ENCODE measurements around the gene RPL4. TPM values are rescaled to one million over a fixed set of nuclear protein-coding genes. Genes with fewer than 3 reads are reported as not detected.
A peak's percentile ranks its signal among the peaks of the same experiment; 100 is the strongest.

Gene RPL4
- total RNA-seq, 1 donor from 2014 or later: 3,670 TPM

- intact Hi-C loops (cut with DNase I): no loop called here
- no peaks in the 10 kb centered on the region for H3K9me3 ChIP-seq
- no peak overlapping the region for H3K27ac ChIP-seq
- no peak for TF ChIP-seq POLR2AphosphoS5 (IDR thresholded peaks at IDR 0.05; ENCODE audit: insufficient read depth in 1 of 2, low read depth in 1 of 2)
- no peak for TF ChIP-seq POLR2A (IDR thresholded peaks at IDR 0.05)
- no peak for TF ChIP-seq CTCF (IDR thresholded peaks at IDR 0.05)
- H3K4me3 ChIP-seq: no peak overlapping the region
- no peaks in the 10 kb centered on the region for H3K27me3 ChIP-seq
- H3K4me1 ChIP-seq: no peaks in the 10 kb centered on the region
- no peak for DNase-seq (ENCODE audit: extremely low spot score in 2 of 2)
- H3K36me3 ChIP-seq: no peaks in the 10 kb centered on the region
Measured at GRCh38 chr15:66523926-66524325, 19.3 kb upstream of the RPL4 start.

GRCh38 chr15:66515901-66516322, 11.3 kb upstream of the RPL4 start:
- intact Hi-C loops (cut with DNase I): no loop called here
- TF ChIP-seq POLR2AphosphoS5 (IDR thresholded peaks at IDR 0.05; ENCODE audit: insufficient read depth in 1 of 2, low read depth in 1 of 2): no peak
- no peak for TF ChIP-seq POLR2A (IDR thresholded peaks at IDR 0.05)
- TF ChIP-seq CTCF (IDR thresholded peaks at IDR 0.05): no peak

GRCh38 chr15:66514586-66514985, 9.9 kb upstream of the RPL4 start:
- no peaks in the 10 kb centered on the region for H3K4me1 ChIP-seq
- H3K27ac ChIP-seq: no peak overlapping the region
- intact Hi-C loops (cut with DNase I): no loop called here
- no peaks in the 10 kb centered on the region for H3K27me3 ChIP-seq
- DNase-seq (ENCODE audit: extremely low spot score in 2 of 2): no peak
- no peaks in the 10 kb centered on the region for H3K9me3 ChIP-seq
- TF ChIP-seq POLR2A (IDR thresholded peaks at IDR 0.05): no peak
- no peak for TF ChIP-seq POLR2AphosphoS5 (IDR thresholded peaks at IDR 0.05; ENCODE audit: insufficient read depth in 1 of 2, low read depth in 1 of 2)
- TF ChIP-seq CTCF (IDR thresholded peaks at IDR 0.05): no peak
- H3K36me3 ChIP-seq: peaks cover 0 to 3% of the 10 kb centered on the region in 2 donors
- H3K4me3 ChIP-seq: no peak overlapping the region

More at GRCh38 chr15:66515901-66516322, 11.3 kb upstream of the RPL4 start:
- Histone ChIP-seq H3K27ac (no peak overlapping the region), H3K36me3 (peaks cover 0 to 3% of the 10 kb centered on the region in 2 donors), H3K27me3 (no peaks in the 10 kb centered on the region), H3K4me3 (no peak overlapping the region), H3K9me3 (no peaks in the 10 kb centered on the region), H3K4me1 (no peaks in the 10 kb centered on the region)
- DNase-seq (ENCODE audit: extremely low spot score in 2 of 2): no peak

GRCh38 chr15:66508293-66508883, 3.7 kb upstream of the RPL4 start:
- Histone ChIP-seq H3K9me3 (no peaks in the 10 kb centered on the region), H3K27ac (no peak overlapping the region), H3K4me1 (peaks cover 16% of the 10 kb centered on the region), H3K36me3 (peaks cover 0 to under 1% of the 10 kb centered on the region in 2 donors), H3K27me3 (no peaks in the 10 kb centered on the region), H3K4me3 (no peak overlapping the region)
- DNase-seq (ENCODE audit: extremely low spot score in 2 of 2): no peak
- TF ChIP-seq POLR2AphosphoS5 (IDR thresholded peaks at IDR 0.05; ENCODE audit: insufficient read depth in 1 of 2, low read depth in 1 of 2) (no peak), POLR2A (IDR thresholded peaks at IDR 0.05) (no peak), CTCF (IDR thresholded peaks at IDR 0.05) (no peak)
- intact Hi-C loops (cut with DNase I): no loop called here

- H3K4me1 ChIP-seq: peaks cover 26% of the 10 kb centered on the region
- H3K4me3 ChIP-seq: peak overlapping the region; percentile 88 to 95
- H3K27me3 ChIP-seq: no peaks in the 10 kb centered on the region
- intact Hi-C loops (cut with DNase I): no loop called here
- no peaks in the 10 kb centered on the region for H3K9me3 ChIP-seq
- no peak overlapping the region for H3K27ac ChIP-seq
- no peak for DNase-seq (ENCODE audit: extremely low spot score in 2 of 2)
- no peak for TF ChIP-seq POLR2A (IDR thresholded peaks at IDR 0.05)
- peaks cover 0 to 26% of the 10 kb centered on the region in 2 donors for H3K36me3 ChIP-seq
Measured at GRCh38 chr15:66505818-66506217, 1.2 kb upstream of the RPL4 start.

All from vagina (tissue), 2 donors.